Body of pancreas (tissue), 4 donors: Measurements from ENCODE around the gene ARSB.

Experiments
- POLR2A ChIP-seq, 3 donors: fragments of 450-650 bp; IDR thresholded peaks; one replicate each; pipeline ENCODE4 v1.6.1; 2016; ENCODE audit warnings: antibody characterized with exemption in 3 of 3, mild to moderate bottlenecking in 2 of 3
- TF ChIP-seq, protein P1 (sequence below), 7 experiments: fragments of 450-650 bp in 4 of 7; fragments of 200-600 bp in 3 of 7; sonication (generic) in 3 of 7; IDR thresholded peaks; one replicate each; pipeline ENCODE4 v1.5.1; 2016 to 2019; ENCODE audit warnings: antibody characterized with exemption in 7 of 7

DNA sequence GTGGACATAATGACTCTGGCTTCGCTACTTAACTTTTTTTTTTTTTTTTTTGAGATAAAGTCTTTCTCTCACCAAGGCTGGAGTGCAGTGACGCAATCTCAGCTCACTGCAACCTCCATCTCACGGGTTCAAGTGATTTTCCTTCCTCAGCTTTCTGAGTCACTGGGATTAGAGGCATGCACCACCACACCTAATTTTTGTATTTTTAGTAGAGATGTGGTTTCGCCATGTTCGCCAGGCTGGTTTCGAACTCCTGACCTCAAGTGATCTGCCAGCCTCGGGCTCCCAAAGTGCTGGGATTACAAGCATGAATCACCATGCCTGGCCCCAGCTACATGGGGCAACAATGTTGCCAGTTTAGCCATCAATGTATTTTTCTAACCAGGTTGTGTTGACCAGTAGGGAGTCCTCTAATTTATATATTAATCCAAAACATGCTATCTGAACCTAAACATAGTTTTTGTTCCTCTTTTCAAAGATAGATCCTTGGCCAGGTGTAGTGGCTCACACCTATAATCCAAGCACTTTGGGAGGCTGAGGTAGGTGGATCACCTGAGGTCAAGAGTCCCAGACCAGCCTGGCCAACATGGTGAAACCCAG is 216.2 kb downstream of the ARSB start:
- TF ChIP-seq, protein P1, sequence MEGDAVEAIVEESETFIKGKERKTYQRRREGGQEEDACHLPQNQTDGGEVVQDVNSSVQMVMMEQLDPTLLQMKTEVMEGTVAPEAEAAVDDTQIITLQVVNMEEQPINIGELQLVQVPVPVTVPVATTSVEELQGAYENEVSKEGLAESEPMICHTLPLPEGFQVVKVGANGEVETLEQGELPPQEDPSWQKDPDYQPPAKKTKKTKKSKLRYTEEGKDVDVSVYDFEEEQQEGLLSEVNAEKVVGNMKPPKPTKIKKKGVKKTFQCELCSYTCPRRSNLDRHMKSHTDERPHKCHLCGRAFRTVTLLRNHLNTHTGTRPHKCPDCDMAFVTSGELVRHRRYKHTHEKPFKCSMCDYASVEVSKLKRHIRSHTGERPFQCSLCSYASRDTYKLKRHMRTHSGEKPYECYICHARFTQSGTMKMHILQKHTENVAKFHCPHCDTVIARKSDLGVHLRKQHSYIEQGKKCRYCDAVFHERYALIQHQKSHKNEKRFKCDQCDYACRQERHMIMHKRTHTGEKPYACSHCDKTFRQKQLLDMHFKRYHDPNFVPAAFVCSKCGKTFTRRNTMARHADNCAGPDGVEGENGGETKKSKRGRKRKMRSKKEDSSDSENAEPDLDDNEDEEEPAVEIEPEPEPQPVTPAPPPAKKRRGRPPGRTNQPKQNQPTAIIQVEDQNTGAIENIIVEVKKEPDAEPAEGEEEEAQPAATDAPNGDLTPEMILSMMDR (IDR thresholded peaks at IDR 0.05): no peak
- TF ChIP-seq POLR2A (IDR thresholded peaks at IDR 0.05): no peak
